Transverse colon (tissue), 3 donors: ENCODE data around the gene KDM1B.

Source experiments
- CTCF ChIP-seq, 5 experiments: fragments of 200-600 bp in 3 of 5; fragments of 450-650 bp in 2 of 5; sonication (generic) in 3 of 5; IDR thresholded peaks; 1 replicate in 2 of 5; 2 replicates in 3 of 5; pipeline ENCODE4 v1.5.1; 2016 to 2017; ENCODE audit warnings: antibody characterized with exemption in 5 of 5, inconsistent platforms in 3 of 5, mild to moderate bottlenecking in 2 of 5, moderate library complexity in 1 of 5
- EP300 ChIP-seq: sonication (generic); formaldehyde crosslinking; IDR thresholded peaks from one replicate; pipeline ENCODE4 v1.6.1; 2017; ENCODE audit warnings: antibody characterized with exemption, low read depth

GRCh38 chr6:18165751-18166150, 10.5 kb downstream of the KDM1B start:
- TF ChIP-seq CTCF (IDR thresholded peaks at IDR 0.05) (no peak), EP300 (no peak)
